Right renal cortex interstitium (tissue), 3 donors: ENCODE results near the gene MYO5B. TPM values are rescaled to one million over a fixed set of nuclear protein-coding genes. Genes with fewer than 3 reads are reported as not detected.

Source experiments
- DNase-seq, 3 donors: peaks; one replicate each; pipeline ENCODE4 v3.0.0-alpha.2; 2013; ENCODE audit warnings: low read depth in 3 of 3, low spot score in 2 of 3
- polyA plus RNA-seq, 3 donors: library from polyadenylated mRNA; unstranded; fragments of 120-200 nt; gene quantifications; one replicate each; pipeline ENCODE4 v1.2.1, GENCODE V29; 2013; ENCODE audit not compliant: insufficient read length in 3 of 3

The MYO5B gene
- polyA plus RNA-seq, 3 donors, result 26.7 to 29.9 (median 29.3) TPM

DNA sequence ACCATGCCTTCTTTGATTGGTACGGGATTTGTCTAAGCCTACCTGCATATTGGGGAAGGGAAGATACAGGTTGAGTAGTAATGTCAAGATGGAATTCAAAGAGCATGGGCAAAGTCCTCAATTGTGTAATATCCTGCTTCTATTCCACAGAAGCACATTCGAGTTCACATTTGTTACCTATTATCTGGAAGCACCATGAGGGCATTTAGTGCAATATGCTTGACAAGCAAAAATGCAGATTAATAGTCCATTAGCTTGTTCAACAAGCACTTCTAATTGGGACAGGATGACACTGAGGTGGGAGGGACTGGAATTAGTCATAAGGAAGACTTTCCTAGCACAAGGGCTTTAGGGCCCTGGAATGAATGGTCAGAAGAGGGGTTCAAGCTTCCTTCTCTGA is 40.5 kb downstream of the MYO5B start:
- DNase-seq, result no peak

DNA sequence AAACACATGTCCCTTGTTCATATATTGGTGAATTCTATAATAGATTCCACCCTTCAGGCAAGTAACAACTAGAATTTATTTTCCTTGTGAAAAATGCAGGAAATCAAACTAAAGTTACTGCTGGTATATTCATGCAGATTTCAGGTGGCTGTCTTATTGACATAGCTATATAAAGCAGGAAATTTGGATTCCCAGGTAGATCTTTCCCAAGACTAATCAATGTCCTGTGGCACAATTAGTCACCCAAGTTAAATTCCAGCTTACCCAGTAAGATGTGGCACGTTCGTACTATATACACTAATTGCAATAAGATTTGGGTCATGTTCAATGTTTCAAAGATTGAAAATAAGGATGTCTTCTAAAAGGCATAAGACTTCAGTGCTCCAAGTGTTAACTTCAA is 42.0 kb downstream of the MYO5B start:
- DNase-seq, result no peak

DNA sequence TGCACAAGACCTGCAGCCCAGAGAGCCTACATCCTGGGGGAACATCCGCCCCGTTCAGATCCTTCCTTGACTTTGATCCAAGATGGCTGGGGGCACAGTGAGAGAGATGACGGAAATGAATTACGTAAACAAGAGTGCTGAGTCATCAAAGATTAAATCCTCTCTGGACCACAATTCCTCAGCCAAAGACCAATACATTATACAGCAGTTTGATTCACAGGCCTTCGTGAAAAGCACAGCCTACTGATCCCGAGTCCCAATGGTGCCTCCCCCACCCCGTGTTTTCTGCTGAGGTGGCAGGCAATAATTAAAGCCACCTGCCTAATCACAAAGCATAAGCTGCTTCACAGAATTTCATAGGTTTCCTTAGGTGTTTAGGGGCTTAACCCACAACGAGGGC is 43.0 kb downstream of the MYO5B start:
- DNase-seq, result no peak

DNA sequence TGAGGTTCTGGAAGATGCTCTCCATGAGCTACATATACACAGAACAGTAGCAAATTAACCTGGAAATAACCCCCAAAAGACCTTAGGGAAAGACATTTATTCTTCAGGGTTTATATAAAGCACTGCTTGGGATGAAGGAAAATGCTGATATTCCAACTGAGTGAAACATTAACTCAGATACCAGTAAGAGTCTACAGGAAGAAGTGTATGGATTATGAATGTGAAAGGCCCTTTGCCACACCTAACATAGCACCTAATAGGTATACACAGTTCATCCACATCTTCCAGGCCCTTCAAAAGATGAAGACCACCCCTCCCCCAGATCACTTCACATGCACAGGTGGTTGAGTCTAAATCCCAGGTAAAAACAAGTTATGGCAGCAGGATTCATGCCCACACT is 50.4 kb downstream of the MYO5B start:
- DNase-seq, result no peak

- no peak for DNase-seq
These were observed 51.1 kb downstream of the MYO5B start for GRCh38 chr18:50143886-50144285.

DNA sequence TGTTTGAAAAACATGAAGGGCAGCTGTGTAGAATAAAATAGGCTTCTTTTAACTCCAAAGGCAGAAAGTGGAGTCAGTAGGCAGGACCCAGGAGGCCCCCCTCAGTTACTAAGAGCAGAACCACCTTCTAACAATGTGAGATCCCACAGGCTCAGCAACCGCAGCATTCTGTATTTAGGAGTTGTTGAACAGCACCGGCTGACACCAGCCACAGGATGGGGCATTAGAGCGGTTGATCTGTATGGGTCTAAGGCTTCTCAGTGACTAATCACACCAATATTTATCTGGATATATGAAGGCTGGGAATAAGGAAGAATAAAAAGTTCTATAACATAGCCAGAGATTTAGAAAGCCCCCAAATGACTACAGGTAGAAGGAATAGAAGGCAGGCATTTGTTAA is 51.7 kb downstream of the MYO5B start:
- DNase-seq, result no peak

DNA sequence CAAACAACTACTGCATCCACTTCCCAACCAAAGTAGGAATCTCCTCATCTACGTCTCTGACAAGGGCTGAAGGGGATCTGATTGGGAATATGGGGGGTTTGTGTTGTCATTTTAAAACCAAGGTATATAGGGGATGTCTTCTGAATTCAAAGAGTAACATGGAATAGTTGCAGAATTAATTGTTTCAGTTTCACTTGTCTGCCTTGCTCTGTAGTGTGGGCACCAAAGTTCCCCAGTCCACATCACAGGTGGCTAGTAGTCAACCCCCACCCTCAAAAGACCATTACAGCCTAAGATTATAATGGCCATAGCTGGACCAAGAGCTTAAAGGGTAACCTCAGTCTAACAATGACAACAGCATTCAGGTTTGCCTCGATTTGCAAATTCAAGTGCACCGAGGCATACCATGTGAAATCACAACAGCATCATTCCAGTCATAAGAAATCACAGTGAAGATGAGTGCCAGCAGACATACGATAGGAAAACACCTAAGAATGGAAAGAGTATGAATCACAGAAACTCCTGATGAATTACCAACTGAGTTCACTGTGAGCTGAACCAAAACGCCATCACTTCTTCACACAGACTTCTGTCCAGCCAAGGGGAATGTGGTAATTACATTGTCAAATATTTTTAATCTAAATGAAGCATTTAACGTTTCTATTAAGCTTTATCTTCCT is 52.4 kb downstream of the MYO5B start:
- no peak for DNase-seq

- no peak for DNase-seq
These were observed 56.5 kb downstream of the MYO5B start for GRCh38 chr18:50138181-50139064.

DNA sequence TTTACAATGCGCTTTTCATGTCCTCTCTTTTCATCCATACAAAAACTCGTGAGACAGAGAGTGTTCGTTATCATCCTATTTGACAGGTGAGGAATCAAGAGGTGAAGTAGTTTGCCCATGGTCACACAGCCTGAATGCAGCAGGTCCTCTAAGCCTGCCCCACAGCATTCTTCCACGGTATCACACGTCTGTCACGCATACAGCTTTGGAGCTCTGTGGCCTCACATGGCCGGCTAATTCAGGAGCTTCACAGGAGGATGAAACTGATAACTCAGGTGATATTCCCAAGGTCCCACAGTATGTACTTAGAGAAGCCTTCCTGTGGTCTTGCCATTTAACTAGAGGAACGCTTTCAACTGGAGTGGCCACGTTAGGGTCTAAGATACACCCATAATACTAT is 59.0 kb downstream of the MYO5B start:
- no peak for DNase-seq

DNA sequence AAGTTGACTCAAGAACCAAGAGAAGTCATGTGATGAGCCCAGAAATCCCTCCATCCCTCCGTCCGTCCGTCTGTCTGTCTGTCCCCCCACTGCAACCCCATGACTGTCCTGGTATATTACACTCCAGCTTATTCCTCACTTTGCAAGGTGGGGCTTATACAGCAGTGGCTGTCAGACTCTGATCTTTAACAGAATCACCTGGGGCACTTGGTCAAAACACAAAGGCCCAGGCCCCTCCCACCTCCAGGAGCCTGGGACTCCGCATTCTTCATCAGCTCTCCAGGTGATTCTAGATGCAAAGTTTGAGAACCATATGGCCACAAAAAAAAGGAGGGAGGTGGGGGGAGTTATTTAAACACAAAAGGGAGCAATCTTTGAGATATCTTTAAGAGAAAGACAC is 61.4 kb downstream of the MYO5B start:
- DNase-seq, result no peak

DNA sequence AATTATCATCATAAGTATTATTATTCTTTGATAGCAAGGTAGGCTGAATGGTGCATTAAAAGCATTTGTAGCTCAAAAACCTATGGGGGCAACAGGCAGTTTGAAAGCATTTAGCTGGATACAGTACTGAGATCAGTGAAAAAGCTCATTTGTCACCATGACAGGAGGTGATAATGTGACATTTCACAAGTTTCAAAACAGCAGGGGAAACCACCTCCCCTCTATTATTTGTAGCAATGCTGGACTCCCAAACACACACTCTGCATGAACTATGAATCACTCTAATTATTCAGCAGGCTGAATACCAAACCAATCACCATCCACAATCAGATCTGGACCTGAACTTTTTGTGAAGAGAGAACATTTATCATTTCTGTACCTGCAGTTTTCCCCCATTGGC is 63.4 kb downstream of the MYO5B start:
- no peak for DNase-seq

DNA sequence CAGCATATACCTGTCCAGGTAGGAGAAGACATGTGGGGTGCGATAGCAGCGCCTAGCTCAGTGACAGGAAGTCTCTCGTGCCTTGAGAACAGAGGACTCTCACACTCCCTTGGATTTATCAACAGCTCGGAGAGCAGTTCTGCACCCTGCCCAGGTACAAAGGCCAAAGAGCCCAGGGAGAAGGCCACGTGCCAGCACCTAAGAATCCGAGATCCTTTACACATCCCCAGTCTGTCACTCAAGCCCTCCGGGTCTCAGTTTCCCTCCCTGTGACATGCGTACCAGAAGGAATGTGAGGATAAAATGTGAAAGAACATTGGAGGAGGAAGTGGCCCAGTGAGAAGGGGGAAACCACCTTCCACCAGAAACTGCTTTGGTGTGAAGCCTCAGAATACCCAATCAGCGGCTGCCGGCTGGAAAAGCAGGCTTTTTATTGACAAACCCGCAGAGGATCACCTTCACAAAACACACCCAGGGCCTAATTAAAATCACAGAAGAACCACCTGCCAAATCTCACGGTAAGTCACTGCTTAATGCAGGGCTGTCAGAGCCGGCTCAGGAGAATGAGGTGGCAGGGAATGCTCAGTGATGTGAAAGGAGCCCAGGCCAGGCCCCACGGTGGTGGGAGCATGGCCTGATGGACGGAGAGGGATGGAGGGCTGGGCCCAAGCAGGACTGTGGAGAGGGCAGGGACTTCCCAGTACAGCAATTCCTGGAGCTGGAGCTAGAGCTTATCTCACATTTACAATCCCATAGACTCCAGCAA is 66.3 kb downstream of the MYO5B start:
- DNase-seq, result no peak

DNA sequence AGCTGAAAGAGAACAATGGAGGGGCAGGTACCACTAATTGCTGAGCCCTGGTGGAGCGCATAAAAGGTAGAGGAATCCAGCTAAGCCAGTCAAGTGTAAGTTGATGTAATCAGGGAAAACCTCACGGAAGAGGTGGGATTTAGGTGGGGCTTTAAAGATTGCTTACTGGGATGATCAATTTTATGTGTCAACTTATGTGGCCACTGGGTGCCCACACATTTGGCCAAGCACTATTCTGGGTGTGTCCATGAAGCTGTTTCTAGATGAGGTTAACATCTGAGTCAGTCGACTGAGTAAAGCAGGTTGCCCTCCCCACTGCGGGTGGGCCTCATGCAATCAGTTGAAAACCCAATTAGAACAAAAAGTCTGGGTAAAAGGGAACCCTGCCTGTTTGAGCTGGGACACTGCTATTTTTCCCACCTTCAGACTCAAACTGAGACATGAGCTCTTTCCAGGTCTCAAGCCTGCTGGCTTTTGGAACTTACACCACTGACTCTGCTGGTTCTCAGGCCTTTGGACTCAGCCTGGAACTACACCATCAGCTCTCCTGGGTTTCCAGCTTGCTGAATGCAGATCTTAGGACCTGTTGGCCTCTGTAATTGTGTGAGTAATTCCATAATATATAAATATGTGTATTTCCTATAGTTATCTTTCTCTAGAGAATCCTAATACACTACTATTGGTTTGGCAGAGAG is 67.3 kb downstream of the MYO5B start:
- no peak for DNase-seq

GRCh38 chr18:50126471-50126870 is 68.5 kb downstream of the MYO5B start:
- no peak for DNase-seq

DNA sequence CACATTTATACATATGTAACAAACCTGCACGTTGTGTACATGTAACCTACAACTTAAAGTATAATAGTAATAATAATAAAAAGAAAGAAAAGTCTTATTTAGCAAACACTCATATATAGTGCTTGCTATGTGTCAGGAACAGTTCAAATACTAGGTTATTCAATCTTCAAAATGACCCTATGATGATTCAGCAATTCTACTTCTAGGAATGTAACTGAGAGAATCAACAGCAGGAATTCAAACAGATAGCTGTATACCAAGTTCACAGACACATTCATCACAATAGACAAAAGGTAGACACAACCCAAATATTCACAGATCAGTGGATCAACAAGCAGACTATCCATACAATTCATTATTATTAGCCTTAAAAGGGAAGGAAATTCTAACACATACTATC is 69.5 kb downstream of the MYO5B start:
- DNase-seq, result no peak

- no peak for DNase-seq
These were observed 75.7 kb downstream of the MYO5B start for GRCh38 chr18:50119296-50119695.

- DNase-seq, result no peak
These were observed 77.1 kb downstream of the MYO5B start for GRCh38 chr18:50117863-50118262.

DNA sequence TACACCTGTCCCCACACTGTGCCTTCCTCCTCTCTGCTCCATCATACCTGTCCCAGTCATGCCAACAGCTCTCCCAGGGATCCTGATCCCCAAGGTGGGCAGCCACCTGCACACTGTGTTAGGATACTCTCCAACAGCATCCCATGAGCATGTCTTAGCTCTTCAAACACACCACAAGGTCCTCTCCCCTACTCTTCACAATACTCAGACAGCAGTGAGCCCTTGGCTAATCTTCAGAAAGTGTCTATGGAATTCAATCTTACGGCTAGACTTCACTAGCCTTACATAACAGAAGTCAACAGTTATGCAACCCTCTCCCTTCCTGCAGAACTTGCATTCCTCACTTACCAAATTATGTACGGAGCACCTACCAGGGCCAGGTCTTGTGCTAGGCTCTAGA is 79.9 kb downstream of the MYO5B start:
- DNase-seq, result no peak

DNA sequence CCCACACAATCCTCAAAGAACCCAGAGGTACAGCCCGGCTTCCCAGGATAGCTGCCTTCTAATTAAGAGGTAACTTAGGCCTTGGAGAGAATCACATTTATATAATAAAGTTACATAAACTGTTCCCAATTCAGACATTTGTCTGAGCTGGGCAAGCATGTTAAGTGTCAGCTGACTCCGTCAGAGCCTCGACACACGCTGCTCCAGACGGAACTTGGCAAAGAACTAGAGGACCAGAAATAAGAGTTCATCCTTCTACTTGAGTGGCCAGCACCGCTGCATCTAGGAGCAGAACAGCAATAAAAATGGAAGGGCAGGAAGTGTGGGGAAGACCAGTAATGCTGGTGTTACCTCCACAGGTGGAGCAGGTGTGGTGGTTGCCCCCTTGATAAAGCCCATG is 80.5 kb downstream of the MYO5B start:
- no peak for DNase-seq

- DNase-seq, result no peak
These were observed 81.2 kb downstream of the MYO5B start for GRCh38 chr18:50113726-50114125.

DNA sequence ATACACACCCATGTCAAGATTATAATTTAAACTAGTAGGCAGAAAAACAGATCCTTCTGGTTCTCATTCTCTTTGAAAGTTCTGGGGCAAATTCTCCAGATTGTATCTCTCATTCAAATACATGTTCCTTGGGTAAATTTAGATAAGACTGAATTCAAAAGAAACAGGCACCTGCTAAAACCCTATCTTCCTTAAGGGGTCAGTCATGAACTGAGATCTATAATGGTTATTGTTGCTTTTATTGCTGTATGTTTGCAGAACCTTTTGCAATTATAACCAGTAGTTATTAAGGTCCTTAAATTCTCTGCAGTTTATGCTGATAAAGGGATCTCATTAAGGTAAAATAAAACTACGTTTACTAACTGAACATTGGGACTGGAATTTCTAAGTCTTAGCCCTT is 83.5 kb downstream of the MYO5B start:
- DNase-seq, result no peak
